Sigmoid colon (tissue), 3 donors: ENCODE data around the gene FBXL13.

Experiments
- POLR2A ChIP-seq, 2 donors: fragments of 450-650 bp; IDR thresholded peaks; one replicate each; pipeline ENCODE4 v1.6.1; 2016; ENCODE audit warnings: antibody characterized with exemption in 2 of 2, mild to moderate bottlenecking in 2 of 2, moderate library complexity in 2 of 2
- TF ChIP-seq, protein P1 (sequence below), 4 experiments: fragments of 450-650 bp in 3 of 4; fragments of 200-600 bp in 1 of 4; IDR thresholded peaks; one replicate each; pipeline ENCODE4 v1.5.1; 2016 to 2019; ENCODE audit warnings: antibody characterized with exemption in 4 of 4, mild to moderate bottlenecking in 3 of 4, moderate library complexity in 2 of 4

DNA sequence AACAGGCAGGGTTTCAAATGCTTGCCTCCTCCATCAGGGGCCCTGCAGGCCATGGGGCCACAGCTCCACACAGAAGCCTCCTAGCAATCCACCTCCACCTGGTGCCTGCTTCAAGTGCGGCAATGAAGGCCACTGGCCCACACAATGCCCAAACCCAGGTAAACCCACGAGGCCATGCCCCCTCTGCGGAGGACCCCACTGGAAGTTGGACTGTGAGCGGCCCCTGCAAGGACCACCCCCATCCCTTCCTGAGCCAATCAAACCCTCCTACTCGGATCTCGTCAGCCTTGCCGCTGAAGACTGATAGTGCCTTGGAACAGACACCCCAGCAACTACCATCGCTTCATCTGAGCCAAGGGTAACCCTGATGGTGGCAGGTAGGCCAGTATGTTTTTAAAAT lies 98.7 kb downstream of the FBXL13 start:
- TF ChIP-seq, protein P1, sequence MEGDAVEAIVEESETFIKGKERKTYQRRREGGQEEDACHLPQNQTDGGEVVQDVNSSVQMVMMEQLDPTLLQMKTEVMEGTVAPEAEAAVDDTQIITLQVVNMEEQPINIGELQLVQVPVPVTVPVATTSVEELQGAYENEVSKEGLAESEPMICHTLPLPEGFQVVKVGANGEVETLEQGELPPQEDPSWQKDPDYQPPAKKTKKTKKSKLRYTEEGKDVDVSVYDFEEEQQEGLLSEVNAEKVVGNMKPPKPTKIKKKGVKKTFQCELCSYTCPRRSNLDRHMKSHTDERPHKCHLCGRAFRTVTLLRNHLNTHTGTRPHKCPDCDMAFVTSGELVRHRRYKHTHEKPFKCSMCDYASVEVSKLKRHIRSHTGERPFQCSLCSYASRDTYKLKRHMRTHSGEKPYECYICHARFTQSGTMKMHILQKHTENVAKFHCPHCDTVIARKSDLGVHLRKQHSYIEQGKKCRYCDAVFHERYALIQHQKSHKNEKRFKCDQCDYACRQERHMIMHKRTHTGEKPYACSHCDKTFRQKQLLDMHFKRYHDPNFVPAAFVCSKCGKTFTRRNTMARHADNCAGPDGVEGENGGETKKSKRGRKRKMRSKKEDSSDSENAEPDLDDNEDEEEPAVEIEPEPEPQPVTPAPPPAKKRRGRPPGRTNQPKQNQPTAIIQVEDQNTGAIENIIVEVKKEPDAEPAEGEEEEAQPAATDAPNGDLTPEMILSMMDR (IDR thresholded peaks at IDR 0.05) = no peak
- TF ChIP-seq POLR2A (IDR thresholded peaks at IDR 0.05) = no peak
